Osteoblast (primary cell): Measurements from ENCODE around the gene DEPDC4. TPM values are rescaled to one million over a fixed set of nuclear protein-coding genes. Genes with fewer than 3 reads are reported as not detected.
A peak's percentile ranks its signal among the peaks of the same experiment; 100 is the strongest.

Source experiments
- DNase-seq: peaks from one replicate; pipeline ENCODE4 v3.0.0; 2011; ENCODE audit warnings: low spot score, mixed read lengths; ENCODE audit not compliant: insufficient read length; ENCODE audit errors: missing footprints
- H2AFZ ChIP-seq: 2 replicates; pipeline ENCODE4 v1.6.0; 2011; ENCODE audit warnings: mild to moderate bottlenecking, low read length
- H3K27ac ChIP-seq: 2 replicates; pipeline ENCODE4 v1.5.1; 2011; ENCODE audit warnings: mild to moderate bottlenecking, low read depth, low read length, moderate library complexity
- H3K27me3 ChIP-seq: 2 replicates; pipeline ENCODE4 v1.6.0; 2012; ENCODE audit warnings: mild to moderate bottlenecking, control low read depth, inconsistent platforms, low read length, moderate library complexity; ENCODE audit not compliant: insufficient read depth
- H3K36me3 ChIP-seq: 2 replicates; pipeline ENCODE4 v1.5.1; 2011; ENCODE audit warnings: mild to moderate bottlenecking, low read length, control low read depth, moderate library complexity; ENCODE audit not compliant: insufficient read depth
- H3K4me1 ChIP-seq: 2 replicates; pipeline ENCODE4 v1.5.1; 2011; ENCODE audit warnings: mild to moderate bottlenecking, low read length, control low read depth, moderate library complexity; ENCODE audit not compliant: insufficient read depth
- H3K4me2 ChIP-seq: 2 replicates; pipeline ENCODE4 v1.6.0; 2011; ENCODE audit warnings: mild to moderate bottlenecking, low read length; ENCODE audit not compliant: insufficient read depth
- H3K4me3 ChIP-seq: fragments of 200-600 bp; sonication (generic); 3 replicates; pipeline ENCODE4 v1.5.1; 2012; ENCODE audit warnings: mild to moderate bottlenecking, low read length, inconsistent platforms; ENCODE audit not compliant: insufficient read depth
- H3K79me2 ChIP-seq: 2 replicates; pipeline ENCODE4 v1.6.0; 2012; ENCODE audit warnings: mild to moderate bottlenecking, low read length, control low read depth, inconsistent platforms; ENCODE audit not compliant: insufficient read depth
- H3K9me3 ChIP-seq: 2 replicates; pipeline ENCODE4 v1.5.1; 2011; ENCODE audit warnings: low read depth, low read length, control low read depth
- H4K20me1 ChIP-seq: 2 replicates; pipeline ENCODE4 v1.6.0; 2012; ENCODE audit warnings: mild to moderate bottlenecking, low read length, control low read depth; ENCODE audit not compliant: insufficient read depth
- total RNA-seq: library from RNA; depleted of rRNA; stranded (reverse); fragments of >200 nt; gene quantifications from 2 replicates; pipeline ENCODE4 v1.2.3, GENCODE V29; 2012
- TF ChIP-seq, protein P1 (sequence below): IDR thresholded peaks from 2 replicates; pipeline ENCODE4 v1.5.1; 2011; ENCODE audit warnings: mild to moderate bottlenecking, low read depth, low read length, moderate library complexity; ENCODE audit errors: extremely low read depth

Gene DEPDC4
- total RNA-seq, 1 donor: 0.36 TPM

DNA sequence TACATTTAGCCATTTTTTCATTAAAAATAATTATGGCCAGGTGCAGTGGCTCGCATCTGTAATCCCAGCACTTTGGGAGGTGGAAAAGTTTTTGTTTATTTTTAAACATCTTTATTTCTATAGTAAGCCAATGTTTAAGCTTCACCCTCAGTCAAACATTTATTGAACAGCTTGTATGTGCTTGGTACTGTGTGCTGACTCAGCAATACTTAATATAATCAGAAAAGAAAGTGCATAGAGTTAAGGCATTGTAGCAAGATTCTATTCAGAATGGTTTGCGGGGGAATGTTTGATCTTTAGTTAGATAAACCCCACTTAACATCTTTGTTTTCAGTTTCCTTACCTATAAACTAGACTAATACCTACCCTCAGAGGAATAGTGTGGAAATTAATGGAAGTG lies 55.2 kb downstream of the DEPDC4 start:
- H4K20me1 ChIP-seq: no peaks in the 10 kb centered on the region
- no peak overlapping the region for H3K4me3 ChIP-seq
- H3K4me2 ChIP-seq: no peak overlapping the region
- no peaks in the 10 kb centered on the region for H3K27me3 ChIP-seq
- TF ChIP-seq, protein P1, sequence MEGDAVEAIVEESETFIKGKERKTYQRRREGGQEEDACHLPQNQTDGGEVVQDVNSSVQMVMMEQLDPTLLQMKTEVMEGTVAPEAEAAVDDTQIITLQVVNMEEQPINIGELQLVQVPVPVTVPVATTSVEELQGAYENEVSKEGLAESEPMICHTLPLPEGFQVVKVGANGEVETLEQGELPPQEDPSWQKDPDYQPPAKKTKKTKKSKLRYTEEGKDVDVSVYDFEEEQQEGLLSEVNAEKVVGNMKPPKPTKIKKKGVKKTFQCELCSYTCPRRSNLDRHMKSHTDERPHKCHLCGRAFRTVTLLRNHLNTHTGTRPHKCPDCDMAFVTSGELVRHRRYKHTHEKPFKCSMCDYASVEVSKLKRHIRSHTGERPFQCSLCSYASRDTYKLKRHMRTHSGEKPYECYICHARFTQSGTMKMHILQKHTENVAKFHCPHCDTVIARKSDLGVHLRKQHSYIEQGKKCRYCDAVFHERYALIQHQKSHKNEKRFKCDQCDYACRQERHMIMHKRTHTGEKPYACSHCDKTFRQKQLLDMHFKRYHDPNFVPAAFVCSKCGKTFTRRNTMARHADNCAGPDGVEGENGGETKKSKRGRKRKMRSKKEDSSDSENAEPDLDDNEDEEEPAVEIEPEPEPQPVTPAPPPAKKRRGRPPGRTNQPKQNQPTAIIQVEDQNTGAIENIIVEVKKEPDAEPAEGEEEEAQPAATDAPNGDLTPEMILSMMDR: no peak
- H2AFZ ChIP-seq: no peak overlapping the region
- no peaks in the 10 kb centered on the region for H3K9me3 ChIP-seq
- H3K4me1 ChIP-seq: no peaks in the 10 kb centered on the region
- H3K27ac ChIP-seq: no peak overlapping the region
- H3K79me2 ChIP-seq: no peaks in the 10 kb centered on the region
- H3K36me3 ChIP-seq: peaks cover 45% of the 10 kb centered on the region
- no peak for DNase-seq

DNA sequence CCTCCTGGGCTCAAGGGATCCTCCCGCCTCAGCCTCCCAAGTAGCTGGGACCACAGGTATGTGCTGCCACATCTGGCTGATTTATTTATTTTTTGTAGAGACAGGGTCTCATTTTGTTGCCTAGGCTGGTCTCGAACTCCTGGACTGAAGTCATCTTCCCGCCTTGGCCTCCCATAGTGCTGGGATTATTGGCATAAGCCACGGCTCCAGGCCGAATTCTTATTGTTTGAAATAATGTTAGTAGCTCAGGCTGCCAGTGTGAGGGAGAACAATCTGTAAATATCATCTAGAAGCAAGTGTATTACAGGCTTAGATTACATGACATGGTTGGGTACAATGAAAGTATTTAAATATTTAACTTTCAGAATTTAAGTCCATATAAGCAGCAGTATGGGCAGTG lies 58.0 kb downstream of the DEPDC4 start:
- H4K20me1 ChIP-seq: no peaks in the 10 kb centered on the region
- no peak for DNase-seq
- H3K9me3 ChIP-seq: no peaks in the 10 kb centered on the region
- H3K4me2 ChIP-seq: no peak overlapping the region
- no peaks in the 10 kb centered on the region for H3K4me1 ChIP-seq
- no peak overlapping the region for H2AFZ ChIP-seq
- TF ChIP-seq, protein P1: no peak
- H3K79me2 ChIP-seq: peaks cover 9% of the 10 kb centered on the region
- H3K27ac ChIP-seq: no peak overlapping the region
- no peak overlapping the region for H3K4me3 ChIP-seq
- H3K36me3 ChIP-seq: peaks cover 42% of the 10 kb centered on the region
- H3K27me3 ChIP-seq: no peaks in the 10 kb centered on the region

DNA sequence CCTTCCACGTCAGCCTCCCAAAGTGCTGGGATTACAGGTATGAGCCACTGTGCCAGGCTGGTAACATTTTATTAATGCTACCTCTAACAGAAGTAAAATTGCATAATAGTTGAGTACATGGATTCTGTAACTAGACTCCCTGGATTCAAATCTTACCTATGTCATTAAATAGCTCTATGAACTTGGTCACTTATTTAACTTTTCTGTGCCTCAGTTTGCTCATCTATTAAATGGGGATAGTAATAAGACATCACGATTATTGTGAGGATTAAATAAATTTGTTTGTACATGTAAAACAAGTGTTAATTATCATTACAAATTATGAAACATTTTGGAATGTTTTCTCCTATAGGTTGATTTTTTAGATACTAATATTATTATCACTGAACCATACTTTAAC lies 59.6 kb downstream of the DEPDC4 start:
- H3K27ac ChIP-seq: no peak overlapping the region
- DNase-seq: no peak
- peaks cover 19% of the 10 kb centered on the region for H3K79me2 ChIP-seq

DNA sequence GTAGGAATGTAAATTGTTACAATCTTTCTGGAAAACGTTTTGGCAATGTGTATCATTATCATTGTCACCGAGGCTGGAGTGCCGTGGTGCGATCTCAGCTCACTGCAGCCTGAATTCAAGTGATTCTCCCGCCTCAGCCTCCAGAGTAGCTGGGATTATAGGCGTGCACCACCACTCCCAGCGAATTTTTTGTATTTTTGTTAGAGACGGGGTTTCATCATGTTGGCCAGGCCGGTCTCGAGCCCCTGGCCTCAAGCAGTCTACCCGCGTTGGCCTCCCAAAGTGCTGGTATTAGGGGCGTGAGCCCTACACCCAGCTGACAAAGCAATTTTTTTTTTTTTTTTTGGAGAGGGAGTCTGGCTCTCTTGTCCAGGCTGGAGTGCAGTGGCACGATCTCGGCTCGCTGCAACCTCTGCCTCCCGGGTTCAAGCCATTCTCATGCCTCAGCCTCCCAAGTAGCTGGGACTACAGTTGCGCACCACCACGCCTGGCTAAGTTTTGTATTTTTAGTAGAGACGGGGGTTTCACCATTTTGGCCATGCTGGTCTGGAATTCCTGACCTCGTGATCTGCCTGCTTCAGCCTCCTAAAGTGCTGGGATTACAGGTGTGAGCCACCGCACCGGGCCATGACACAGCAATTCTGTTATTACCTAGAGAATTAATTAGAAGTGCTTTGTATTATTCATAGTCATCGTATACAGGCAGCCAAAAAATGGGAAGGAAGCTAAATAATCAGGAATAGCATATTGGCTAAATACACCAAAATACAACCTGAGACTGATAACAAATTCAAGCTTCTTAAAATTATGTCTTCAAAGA lies 65.1 kb downstream of the DEPDC4 start:
- peaks cover 32% of the 10 kb centered on the region for H3K79me2 ChIP-seq
- H2AFZ ChIP-seq: no peak overlapping the region

More for the DNA sequence above, 59.6 kb downstream of the DEPDC4 start:
- H4K20me1 ChIP-seq: no peaks in the 10 kb centered on the region
- no peaks in the 10 kb centered on the region for H3K4me1 ChIP-seq
- no peaks in the 10 kb centered on the region for H3K9me3 ChIP-seq
- TF ChIP-seq, protein P1: no peak
- H3K4me2 ChIP-seq: no peak overlapping the region
- H3K4me3 ChIP-seq: no peak overlapping the region
- peaks cover 42% of the 10 kb centered on the region for H3K36me3 ChIP-seq
- H3K27me3 ChIP-seq: no peaks in the 10 kb centered on the region
- H2AFZ ChIP-seq: no peak overlapping the region

More for the DNA sequence above, 65.1 kb downstream of the DEPDC4 start:
- Histone ChIP-seq H3K27me3 (no peaks in the 10 kb centered on the region), H3K9me3 (no peaks in the 10 kb centered on the region), H3K27ac (no peak overlapping the region), H4K20me1 (no peaks in the 10 kb centered on the region), H3K4me2 (peak overlapping the region; percentile 91), H3K36me3 (peaks cover 3% of the 10 kb centered on the region), H3K4me3 (peak overlapping the region; percentile 90), H3K4me1 (peaks cover 6% of the 10 kb centered on the region)
- TF ChIP-seq, protein P1: no peak
- DNase-seq: no peak
